OCI-LY1 (cell line): ENCODE data around the gene SCNN1G.

ENCODE experiments used
- H2AFZ ChIP-seq: fragments of 200-600 bp; sonication (generic), shearing (Covaris generic); 2 replicates; pipeline ENCODE4 v1.6.0; 2014; ENCODE audit warnings: antibody characterized with exemption, mild to moderate bottlenecking, low read length
- H3F3A ChIP-seq: fragments of 200-600 bp; sonication (generic), shearing (Covaris generic); 2 replicates; pipeline ENCODE4 v1.6.0; 2014; ENCODE audit warnings: mild to moderate bottlenecking, antibody characterized with exemption, low read length, moderate library complexity; ENCODE audit not compliant: insufficient read depth
- H3K27ac ChIP-seq: fragments of 200-600 bp; sonication (generic); 2 replicates; pipeline ENCODE4 v1.5.1; 2014; ENCODE audit warnings: low read length, mixed run types, mild to moderate bottlenecking, low read depth; ENCODE audit not compliant: poor library complexity, severe bottlenecking
- H3K27me3 ChIP-seq: fragments of 200-600 bp; sonication (generic); 2 replicates; pipeline ENCODE4 v1.6.0; 2014; ENCODE audit warnings: antibody characterized with exemption, mild to moderate bottlenecking, low read length, moderate library complexity; ENCODE audit not compliant: insufficient read depth
- H3K36me3 ChIP-seq: fragments of 200-600 bp; sonication (generic); 2 replicates; pipeline ENCODE4 v1.6.1; 2014; ENCODE audit warnings: mild to moderate bottlenecking, antibody characterized with exemption, low read length, moderate library complexity, mixed read lengths; ENCODE audit not compliant: insufficient read depth
- H3K4me1 ChIP-seq: fragments of 200-600 bp; sonication (generic); 2 replicates; pipeline ENCODE4 v1.5.1; 2014; ENCODE audit warnings: mild to moderate bottlenecking, low read length, moderate library complexity; ENCODE audit not compliant: insufficient read depth, severe bottlenecking
- H3K4me2 ChIP-seq: fragments of 200-600 bp; sonication (generic), shearing (Covaris generic); 2 replicates; pipeline ENCODE4 v1.6.1; 2014; ENCODE audit warnings: low read length
- H3K4me3 ChIP-seq: fragments of 200-600 bp; sonication (generic); 2 replicates; pipeline ENCODE4 v1.5.1; 2014; ENCODE audit warnings: low read length, low read depth, mild to moderate bottlenecking, mixed read lengths; ENCODE audit not compliant: poor library complexity, severe bottlenecking
- H3K79me2 ChIP-seq: fragments of 200-600 bp; shearing (Covaris generic); 2 replicates; pipeline ENCODE4 v1.6.1; 2016; ENCODE audit warnings: mixed run types, low read length, mixed read lengths; ENCODE audit not compliant: insufficient read depth
- H3K9ac ChIP-seq: fragments of 200-600 bp; sonication (generic), shearing (Covaris generic); 2 replicates; pipeline ENCODE4 v1.6.1; 2014; ENCODE audit warnings: mild to moderate bottlenecking, low read length, mixed read lengths
- H3K9me2 ChIP-seq: fragments of 200-600 bp; sonication (generic), shearing (Covaris generic); 2 replicates; pipeline ENCODE4 v1.6.1; 2014; ENCODE audit warnings: low read depth, mild to moderate bottlenecking, low read length, mixed read lengths
- H3K9me3 ChIP-seq: fragments of 200-600 bp; shearing (Covaris generic); 2 replicates; pipeline ENCODE4 v1.6.1; 2014; ENCODE audit warnings: low read length, mixed read lengths
- H4K20me1 ChIP-seq: fragments of 200-600 bp; sonication (generic), shearing (Covaris generic); 2 replicates; pipeline ENCODE4 v1.6.0; 2016; ENCODE audit warnings: mild to moderate bottlenecking, low read length; ENCODE audit not compliant: insufficient read depth
- EZH2 ChIP-seq: fragments of 200-600 bp; sonication (generic), shearing (Covaris generic); IDR thresholded peaks from 2 replicates; pipeline ENCODE4 v1.8.0; 2017; ENCODE audit warnings: borderline replicate concordance, mixed run types, mild to moderate bottlenecking, antibody characterized with exemption, low read length, moderate library complexity, mixed read lengths
- TF ChIP-seq, protein P1 (sequence below): fragments of 200-600 bp; sonication (generic), shearing (Covaris generic); IDR thresholded peaks from 2 replicates; pipeline ENCODE4 v1.5.1; 2017; ENCODE audit warnings: mild to moderate bottlenecking, antibody characterized with exemption, low read length, moderate library complexity, mixed read lengths

SCNN1G gene

DNA sequence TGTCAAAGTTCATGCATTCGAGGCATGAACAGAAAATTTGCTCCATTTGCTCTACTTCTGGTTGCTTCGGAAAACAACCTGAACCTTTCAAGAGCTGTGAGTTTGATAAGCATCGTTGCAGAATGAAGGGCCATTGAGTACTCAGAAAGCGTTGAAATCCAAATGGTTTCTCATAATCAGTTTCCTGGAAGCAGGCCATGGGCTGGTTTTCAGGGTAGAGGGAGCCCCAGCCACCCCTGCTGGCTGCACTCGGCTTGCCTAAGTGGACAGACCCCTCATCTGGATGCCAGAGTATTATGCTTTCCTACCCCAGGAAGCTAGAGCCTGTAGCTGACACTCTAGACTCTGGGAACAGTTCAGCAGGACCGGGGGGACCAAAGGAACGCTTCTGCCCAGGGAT is 24.4 kb downstream of the SCNN1G start:
- no peaks in the 10 kb centered on the region for H3K79me2 ChIP-seq
- no peak overlapping the region for H3K9ac ChIP-seq
- no peaks in the 10 kb centered on the region for H4K20me1 ChIP-seq
- no peaks in the 10 kb centered on the region for H3K9me2 ChIP-seq
- H3K4me3 ChIP-seq = no peak overlapping the region
- no peak for TF ChIP-seq EZH2
- TF ChIP-seq, protein P1, sequence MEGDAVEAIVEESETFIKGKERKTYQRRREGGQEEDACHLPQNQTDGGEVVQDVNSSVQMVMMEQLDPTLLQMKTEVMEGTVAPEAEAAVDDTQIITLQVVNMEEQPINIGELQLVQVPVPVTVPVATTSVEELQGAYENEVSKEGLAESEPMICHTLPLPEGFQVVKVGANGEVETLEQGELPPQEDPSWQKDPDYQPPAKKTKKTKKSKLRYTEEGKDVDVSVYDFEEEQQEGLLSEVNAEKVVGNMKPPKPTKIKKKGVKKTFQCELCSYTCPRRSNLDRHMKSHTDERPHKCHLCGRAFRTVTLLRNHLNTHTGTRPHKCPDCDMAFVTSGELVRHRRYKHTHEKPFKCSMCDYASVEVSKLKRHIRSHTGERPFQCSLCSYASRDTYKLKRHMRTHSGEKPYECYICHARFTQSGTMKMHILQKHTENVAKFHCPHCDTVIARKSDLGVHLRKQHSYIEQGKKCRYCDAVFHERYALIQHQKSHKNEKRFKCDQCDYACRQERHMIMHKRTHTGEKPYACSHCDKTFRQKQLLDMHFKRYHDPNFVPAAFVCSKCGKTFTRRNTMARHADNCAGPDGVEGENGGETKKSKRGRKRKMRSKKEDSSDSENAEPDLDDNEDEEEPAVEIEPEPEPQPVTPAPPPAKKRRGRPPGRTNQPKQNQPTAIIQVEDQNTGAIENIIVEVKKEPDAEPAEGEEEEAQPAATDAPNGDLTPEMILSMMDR = no peak
- H3K27me3 ChIP-seq = no peaks in the 10 kb centered on the region
- no peaks in the 10 kb centered on the region for H3K9me3 ChIP-seq
- no peaks in the 10 kb centered on the region for H3K4me1 ChIP-seq
- H3F3A ChIP-seq = no peaks in the 10 kb centered on the region
- H3K36me3 ChIP-seq = no peaks in the 10 kb centered on the region
- H2AFZ ChIP-seq = no peak overlapping the region
- no peak overlapping the region for H3K4me2 ChIP-seq
- H3K27ac ChIP-seq = no peak overlapping the region

- TF ChIP-seq, protein P1 = no peak
- TF ChIP-seq EZH2 = no peak
- Histone ChIP-seq H3F3A (no peaks in the 10 kb centered on the region), H3K27ac (no peak overlapping the region)
Measured at GRCh38 chr16:23207485-23207884, 24.9 kb downstream of the SCNN1G start.

DNA sequence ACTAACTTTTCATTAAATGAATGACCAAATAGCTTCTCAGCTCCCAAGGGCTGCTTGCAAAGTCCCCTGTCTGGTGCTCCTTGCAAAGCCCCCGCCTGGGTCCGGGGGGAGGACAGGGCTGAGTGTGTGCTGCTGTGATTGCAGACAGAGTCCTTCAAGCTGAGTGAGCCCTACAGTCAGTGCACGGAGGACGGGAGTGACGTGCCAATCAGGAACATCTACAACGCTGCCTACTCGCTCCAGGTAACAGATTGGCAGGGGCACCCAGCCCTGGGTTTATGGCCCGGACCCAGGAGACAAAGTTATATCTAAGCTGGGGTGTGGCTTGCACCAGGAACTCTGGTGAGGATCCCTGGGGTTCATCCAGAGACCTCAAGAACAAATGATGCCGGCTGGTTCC is 27.1 kb downstream of the SCNN1G start:
- no peaks in the 10 kb centered on the region for H3K27me3 ChIP-seq

More at GRCh38 chr16:23207485-23207884, 24.9 kb downstream of the SCNN1G start:
- H2AFZ ChIP-seq = no peak overlapping the region
- no peaks in the 10 kb centered on the region for H4K20me1 ChIP-seq
- H3K27me3 ChIP-seq = no peaks in the 10 kb centered on the region
- no peaks in the 10 kb centered on the region for H3K9me2 ChIP-seq
- H3K4me1 ChIP-seq = no peaks in the 10 kb centered on the region
- H3K79me2 ChIP-seq = no peaks in the 10 kb centered on the region
- H3K4me2 ChIP-seq = no peak overlapping the region
- no peaks in the 10 kb centered on the region for H3K36me3 ChIP-seq
- no peak overlapping the region for H3K4me3 ChIP-seq
- no peaks in the 10 kb centered on the region for H3K9me3 ChIP-seq
- H3K9ac ChIP-seq = no peak overlapping the region

More for the DNA sequence above, 27.1 kb downstream of the SCNN1G start:
- Histone ChIP-seq H3K27ac (no peak overlapping the region), H3K9me2 (no peaks in the 10 kb centered on the region), H3F3A (no peaks in the 10 kb centered on the region), H3K9ac (no peak overlapping the region), H2AFZ (no peak overlapping the region), H3K36me3 (no peaks in the 10 kb centered on the region), H3K79me2 (no peaks in the 10 kb centered on the region), H3K9me3 (no peaks in the 10 kb centered on the region), H3K4me3 (no peak overlapping the region), H3K4me1 (no peaks in the 10 kb centered on the region), H3K4me2 (no peak overlapping the region), H4K20me1 (no peaks in the 10 kb centered on the region)
- TF ChIP-seq, protein P1 = no peak
- no peak for TF ChIP-seq EZH2
